GM12872 (cell line): ENCODE results near the gene OTOP1.

ENCODE experiments used
- CTCF ChIP-seq: IDR thresholded peaks from 3 replicates; pipeline ENCODE4 v1.5.1; 2011; ENCODE audit warnings: low read depth, mild to moderate bottlenecking, low read length, moderate library complexity; ENCODE audit not compliant: insufficient read depth

The OTOP1 gene

GRCh38 chr4:4248885-4249203 lies 22.1 kb upstream of the OTOP1 start:
- no peak for TF ChIP-seq CTCF

- 0 out of 3 replicates have a peak, but pooled peaks have one; percentile 11 for TF ChIP-seq CTCF
Measured at GRCh38 chr4:4248029-4248884, 21.5 kb upstream of the OTOP1 start, which contains the start of gene TMEM128. TSS of gene TMEM128 (minus strand) at chr4:4248223. CDS start at chr4:4248202, 21 bp downstream.

GRCh38 chr4:4247696-4248028 lies 20.9 kb upstream of the OTOP1 start:
- TF ChIP-seq CTCF, result no peak

- TF ChIP-seq CTCF, result no peak
Measured at GRCh38 chr4:4245172-4245571, 18.4 kb upstream of the OTOP1 start.

GRCh38 chr4:4233610-4234009 lies 6.9 kb upstream of the OTOP1 start:
- TF ChIP-seq CTCF, result no peak

GRCh38 chr4:4228356-4228668 lies 1.6 kb upstream of the OTOP1 start:
- TF ChIP-seq CTCF, result no peak

- no peak for TF ChIP-seq CTCF
Measured at GRCh38 chr4:4227510-4228355, 1.0 kb upstream of the OTOP1 start.
